ENCODE results near the gene COL5A1.

The COL5A1 gene

DNA sequence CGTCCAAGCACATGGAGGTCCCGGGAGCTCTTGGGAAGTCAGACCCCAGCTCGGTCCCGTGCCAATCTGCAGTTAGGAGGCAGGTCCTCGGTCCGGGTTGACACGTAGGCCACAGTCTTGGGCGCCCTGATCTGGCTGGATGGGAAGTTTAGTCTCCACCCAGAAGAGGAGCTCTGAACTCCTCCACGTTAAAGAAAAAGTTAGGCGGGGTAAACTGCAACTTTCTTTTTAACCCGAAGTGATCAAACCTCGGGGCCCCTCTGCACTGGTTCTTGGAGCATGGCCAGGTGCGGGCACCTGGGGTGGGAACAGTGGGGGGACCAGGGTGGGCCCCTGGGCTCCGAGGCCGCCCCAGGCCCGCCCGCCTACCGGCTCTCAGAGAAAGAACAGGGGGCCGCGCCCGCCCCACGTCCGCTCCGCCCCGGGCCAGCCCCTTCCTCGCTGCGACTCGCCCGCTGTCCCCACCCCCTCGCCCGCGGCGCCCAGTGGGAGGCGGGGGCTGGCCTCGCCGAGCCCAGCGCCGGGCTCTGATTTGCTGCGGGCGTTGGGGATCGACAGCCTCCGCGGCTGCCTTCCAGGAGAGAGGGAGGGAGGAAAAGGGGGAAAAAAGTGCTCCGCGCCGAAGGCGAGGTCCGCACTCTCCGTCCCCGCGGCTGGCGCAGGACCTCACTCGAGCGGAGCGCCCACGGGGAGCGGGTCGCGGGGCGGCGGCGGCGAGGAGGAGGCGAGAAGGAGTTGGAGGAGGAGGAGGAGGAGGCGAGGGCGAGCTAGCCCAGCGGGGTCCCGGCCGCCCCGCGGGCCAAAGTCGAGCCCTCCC is at the start of gene COL5A1:
COL5A1 (plus strand) TSS at position 631 of the 817 bp plus-strand sequence. CDS start 385 bp downstream, outside the sequence.
- H3K4me3 ChIP-seq (ENCODE audit: low read length) = peak within 1 kb of the TSS; percentile 82
- no peak within 1 kb of the TSS for H3K27ac ChIP-seq (ENCODE audit: low read length)
- no peaks in the 10 kb centered on the region for H3K27me3 ChIP-seq (ENCODE audit: control insufficient read depth, insufficient read depth, low read length)
- H3K4me1 ChIP-seq (ENCODE audit: control insufficient read depth, insufficient read depth, low read length) = peaks cover 5% of the 10 kb centered on the region; the same call in 1 of the 2 replicates
- DNase-seq (ENCODE audit: low read depth, low spot score) = peak; percentile 68
- no CpG with 5 or more reads among the region's 72 CpGs for WGBS (ENCODE audit: insufficient coverage, insufficient read length)
- no peaks in the 10 kb centered on the region for H3K36me3 ChIP-seq (ENCODE audit: control insufficient read depth, insufficient read depth, low read length)
- H3K9me3 ChIP-seq (ENCODE audit: control insufficient read depth, insufficient read depth, low read length) = no peaks in the 10 kb centered on the region

DNA sequence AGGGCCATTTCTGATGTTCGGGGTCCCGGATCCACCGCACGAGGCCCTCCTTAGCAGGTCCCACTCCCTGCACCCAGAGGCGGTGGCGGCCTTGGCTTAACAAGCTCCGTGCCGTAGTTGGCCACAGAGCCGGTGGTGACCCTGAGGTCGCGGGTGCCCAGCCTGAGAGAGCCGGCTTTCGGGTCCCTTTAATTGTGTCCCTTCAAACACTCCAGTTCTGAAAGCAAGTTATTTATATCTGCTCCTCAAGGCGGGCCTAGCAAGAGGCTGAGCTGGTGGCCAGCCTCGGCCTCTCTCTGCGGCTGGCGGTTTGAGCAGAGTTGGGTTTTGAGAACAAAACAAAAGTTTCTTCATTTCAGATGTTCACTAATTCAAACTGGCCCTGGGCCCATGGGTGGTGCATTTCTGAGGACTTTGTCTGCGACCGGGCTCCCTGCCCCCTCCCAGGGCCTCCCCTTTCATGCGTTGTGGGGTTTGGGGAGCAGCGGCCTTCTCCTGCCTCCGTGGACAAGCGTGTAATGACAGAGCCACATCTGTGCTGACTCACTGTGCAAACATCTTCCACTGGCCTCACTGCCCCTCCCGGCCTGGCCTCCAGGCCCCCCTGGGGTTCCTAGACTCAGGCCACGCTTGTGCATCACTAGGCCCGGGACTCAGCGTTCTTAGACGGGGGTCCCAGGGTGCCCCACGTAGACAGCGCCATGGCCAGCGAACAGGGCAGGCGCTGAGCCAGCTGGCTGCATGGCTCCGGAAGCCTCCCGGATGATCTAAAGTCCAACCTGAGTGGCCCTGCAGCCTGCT is 49.4 kb upstream of the COL5A1 start:
- Histone ChIP-seq H3K36me3 (ENCODE audit: control insufficient read depth, insufficient read depth, low read length) (no peaks in the 10 kb centered on the region), H3K4me1 (ENCODE audit: control insufficient read depth, insufficient read depth, low read length) (no peaks in the 10 kb centered on the region; the same call in 1 of the 2 replicates), H3K27me3 (ENCODE audit: control insufficient read depth, insufficient read depth, low read length) (no peaks in the 10 kb centered on the region), H3K27ac (ENCODE audit: low read length) (no peak overlapping the region), H3K9me3 (ENCODE audit: control insufficient read depth, insufficient read depth, low read length) (no peaks in the 10 kb centered on the region), H3K4me3 (ENCODE audit: low read length) (no peak overlapping the region)
- no peak for DNase-seq (ENCODE audit: low read depth, low spot score)
- WGBS (ENCODE audit: insufficient coverage, insufficient read length) = no CpG with 5 or more reads among the region's 34 CpGs

DNA sequence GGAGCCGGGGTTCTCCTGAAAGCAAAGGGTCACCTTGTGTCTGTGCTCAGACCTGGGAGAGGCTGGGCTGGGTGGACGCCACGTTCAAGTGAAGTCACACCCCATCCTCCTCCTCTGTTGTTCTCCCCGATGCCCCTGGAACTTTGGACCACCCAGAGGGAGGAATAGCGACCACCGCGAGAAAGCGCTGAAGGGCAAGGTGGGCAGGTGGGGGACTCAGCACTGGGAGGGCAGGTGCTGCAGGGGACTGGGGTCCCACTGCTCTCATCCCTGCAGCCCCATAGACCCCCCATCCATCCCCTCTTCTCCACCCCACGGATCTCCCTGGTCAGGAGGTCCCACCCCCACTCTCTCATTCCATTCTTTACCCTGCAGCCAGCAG is 48.8 kb upstream of the COL5A1 start:
- Histone ChIP-seq H3K4me3 (ENCODE audit: low read length) (no peak overlapping the region), H3K27ac (ENCODE audit: low read length) (no peak overlapping the region), H3K36me3 (ENCODE audit: control insufficient read depth, insufficient read depth, low read length) (no peaks in the 10 kb centered on the region), H3K9me3 (ENCODE audit: control insufficient read depth, insufficient read depth, low read length) (no peaks in the 10 kb centered on the region), H3K4me1 (ENCODE audit: control insufficient read depth, insufficient read depth, low read length) (no peaks in the 10 kb centered on the region; the same call in 1 of the 2 replicates), H3K27me3 (ENCODE audit: control insufficient read depth, insufficient read depth, low read length) (no peaks in the 10 kb centered on the region)
- no CpG with 5 or more reads among the region's 9 CpGs for WGBS (ENCODE audit: insufficient coverage, insufficient read length)
- DNase-seq (ENCODE audit: low read depth, low spot score) = no peak

DNA sequence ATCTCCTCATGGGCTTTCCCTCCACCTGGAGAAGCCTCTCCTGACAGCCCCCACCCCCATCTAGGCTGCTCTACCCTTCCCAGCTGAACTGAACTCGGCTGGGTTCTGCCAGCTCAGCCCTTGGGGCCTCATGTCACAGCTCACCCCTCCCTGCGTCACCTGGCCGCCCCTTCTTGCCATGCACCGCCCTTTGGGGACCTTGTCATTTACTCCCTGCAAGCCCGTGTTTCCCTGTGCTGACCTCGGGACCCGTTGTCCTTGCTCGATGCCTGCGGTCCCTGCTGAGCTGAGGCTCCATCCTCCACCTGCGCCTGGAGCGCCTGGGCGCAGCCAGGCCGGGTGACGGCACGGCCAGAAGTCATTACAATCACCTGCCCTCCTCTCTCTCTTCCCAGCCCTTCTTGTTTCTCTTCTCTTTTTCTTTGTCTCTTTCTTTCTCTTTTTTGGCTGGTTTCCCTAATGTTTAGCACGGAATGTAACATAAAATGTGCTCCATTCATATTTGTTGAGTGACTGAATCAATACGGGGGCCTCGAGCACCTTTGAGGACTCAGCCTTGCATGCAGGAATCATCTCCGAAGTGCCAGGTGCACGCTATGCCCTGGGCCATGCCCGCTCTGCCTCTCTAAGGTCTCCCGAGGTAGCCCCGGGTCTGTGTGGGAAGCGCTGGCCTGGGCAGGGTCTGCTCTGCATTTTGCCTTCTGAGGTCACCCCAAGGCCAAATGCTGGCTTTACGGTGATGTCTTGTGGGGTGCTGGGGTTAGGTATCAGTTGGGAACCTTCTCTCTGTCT is 48.1 kb upstream of the COL5A1 start:
- DNase-seq (ENCODE audit: low read depth, low spot score) = no peak
- WGBS (ENCODE audit: insufficient coverage, insufficient read length) = no CpG with 5 or more reads among the region's 25 CpGs
- Histone ChIP-seq H3K4me1 (ENCODE audit: control insufficient read depth, insufficient read depth, low read length) (no peaks in the 10 kb centered on the region; the same call in 1 of the 2 replicates), H3K9me3 (ENCODE audit: control insufficient read depth, insufficient read depth, low read length) (no peaks in the 10 kb centered on the region), H3K36me3 (ENCODE audit: control insufficient read depth, insufficient read depth, low read length) (no peaks in the 10 kb centered on the region), H3K27me3 (ENCODE audit: control insufficient read depth, insufficient read depth, low read length) (no peaks in the 10 kb centered on the region), H3K27ac (ENCODE audit: low read length) (no peak overlapping the region), H3K4me3 (ENCODE audit: low read length) (no peak overlapping the region)

DNA sequence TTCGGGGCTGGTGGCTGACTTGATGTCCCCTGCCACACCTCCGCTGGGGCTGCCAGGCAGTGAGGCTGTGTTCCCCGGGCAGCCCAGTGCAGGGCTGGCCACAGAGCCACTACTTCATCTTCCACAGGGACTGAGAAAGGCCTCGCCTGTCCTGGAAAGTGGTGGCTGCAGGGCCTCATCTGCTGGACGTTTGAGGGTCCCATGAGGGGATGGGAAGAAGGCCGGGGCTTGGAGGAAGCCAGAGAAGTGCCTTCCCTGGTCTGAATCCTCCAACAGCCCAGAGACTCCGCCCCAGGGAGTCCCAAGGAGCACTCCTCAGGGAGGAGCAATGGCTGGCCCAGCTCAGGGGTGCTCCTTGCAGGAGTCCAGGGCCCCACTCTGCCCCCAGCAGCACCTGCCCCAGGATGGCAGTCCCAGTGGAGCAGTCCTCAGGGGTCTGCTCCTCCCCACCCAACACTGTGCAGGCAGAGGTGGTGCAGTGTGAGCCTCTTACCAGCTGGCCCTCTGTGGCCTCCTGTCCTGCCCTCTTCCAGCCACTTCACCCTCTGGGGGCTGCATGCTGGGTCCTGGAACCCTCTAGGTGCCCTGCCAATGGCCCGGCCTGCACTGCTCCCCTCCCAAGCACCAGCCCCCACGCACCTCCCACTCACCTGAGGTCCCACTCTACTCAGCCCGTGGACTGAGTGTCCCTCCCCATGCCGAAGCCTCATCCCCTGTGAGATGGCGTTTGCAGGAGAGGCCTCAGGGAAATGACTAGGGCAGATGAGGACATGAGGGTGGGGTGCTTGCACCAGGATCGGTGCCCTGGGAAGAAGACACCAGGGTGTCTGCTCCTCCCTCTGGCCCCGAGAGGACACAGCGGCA is 47.3 kb upstream of the COL5A1 start:
- Histone ChIP-seq H3K9me3 (ENCODE audit: control insufficient read depth, insufficient read depth, low read length) (no peaks in the 10 kb centered on the region), H3K36me3 (ENCODE audit: control insufficient read depth, insufficient read depth, low read length) (no peaks in the 10 kb centered on the region), H3K27ac (ENCODE audit: low read length) (no peak overlapping the region), H3K4me3 (ENCODE audit: low read length) (no peak overlapping the region), H3K27me3 (ENCODE audit: control insufficient read depth, insufficient read depth, low read length) (no peaks in the 10 kb centered on the region), H3K4me1 (ENCODE audit: control insufficient read depth, insufficient read depth, low read length) (no peaks in the 10 kb centered on the region; the same call in 1 of the 2 replicates)
- WGBS (ENCODE audit: insufficient coverage, insufficient read length) = no CpG with 5 or more reads among the region's 15 CpGs
- no peak for DNase-seq (ENCODE audit: low read depth, low spot score)

DNA sequence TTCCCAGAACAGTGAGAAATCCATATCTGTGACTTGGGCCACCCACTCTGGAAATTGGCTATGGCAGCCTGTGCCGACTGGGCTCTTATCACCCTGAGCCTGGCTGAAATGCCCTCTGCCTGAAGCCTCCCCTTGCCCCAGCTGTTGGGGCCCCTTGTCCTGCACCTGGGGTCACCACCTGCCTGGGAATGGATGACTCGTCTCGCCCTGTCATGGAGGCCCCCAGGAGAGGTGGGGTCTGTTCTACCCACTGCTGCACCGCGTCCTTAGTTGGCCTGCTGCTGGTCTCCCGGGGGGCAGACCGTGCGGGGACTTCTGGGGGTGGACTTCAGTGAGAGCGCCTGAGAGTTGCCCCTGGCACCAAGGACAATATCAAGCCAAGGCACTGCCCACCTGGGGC is 46.6 kb upstream of the COL5A1 start:
- H3K4me1 ChIP-seq (ENCODE audit: control insufficient read depth, insufficient read depth, low read length) = no peaks in the 10 kb centered on the region; the same call in 1 of the 2 replicates
- no peaks in the 10 kb centered on the region for H3K36me3 ChIP-seq (ENCODE audit: control insufficient read depth, insufficient read depth, low read length)
- H3K4me3 ChIP-seq (ENCODE audit: low read length) = no peak overlapping the region
- DNase-seq (ENCODE audit: low read depth, low spot score) = no peak
- H3K27me3 ChIP-seq (ENCODE audit: control insufficient read depth, insufficient read depth, low read length) = no peaks in the 10 kb centered on the region
- no peak overlapping the region for H3K27ac ChIP-seq (ENCODE audit: low read length)
- no peaks in the 10 kb centered on the region for H3K9me3 ChIP-seq (ENCODE audit: control insufficient read depth, insufficient read depth, low read length)
- WGBS (ENCODE audit: insufficient coverage, insufficient read length) = no CpG with 5 or more reads among the region's 9 CpGs

DNA sequence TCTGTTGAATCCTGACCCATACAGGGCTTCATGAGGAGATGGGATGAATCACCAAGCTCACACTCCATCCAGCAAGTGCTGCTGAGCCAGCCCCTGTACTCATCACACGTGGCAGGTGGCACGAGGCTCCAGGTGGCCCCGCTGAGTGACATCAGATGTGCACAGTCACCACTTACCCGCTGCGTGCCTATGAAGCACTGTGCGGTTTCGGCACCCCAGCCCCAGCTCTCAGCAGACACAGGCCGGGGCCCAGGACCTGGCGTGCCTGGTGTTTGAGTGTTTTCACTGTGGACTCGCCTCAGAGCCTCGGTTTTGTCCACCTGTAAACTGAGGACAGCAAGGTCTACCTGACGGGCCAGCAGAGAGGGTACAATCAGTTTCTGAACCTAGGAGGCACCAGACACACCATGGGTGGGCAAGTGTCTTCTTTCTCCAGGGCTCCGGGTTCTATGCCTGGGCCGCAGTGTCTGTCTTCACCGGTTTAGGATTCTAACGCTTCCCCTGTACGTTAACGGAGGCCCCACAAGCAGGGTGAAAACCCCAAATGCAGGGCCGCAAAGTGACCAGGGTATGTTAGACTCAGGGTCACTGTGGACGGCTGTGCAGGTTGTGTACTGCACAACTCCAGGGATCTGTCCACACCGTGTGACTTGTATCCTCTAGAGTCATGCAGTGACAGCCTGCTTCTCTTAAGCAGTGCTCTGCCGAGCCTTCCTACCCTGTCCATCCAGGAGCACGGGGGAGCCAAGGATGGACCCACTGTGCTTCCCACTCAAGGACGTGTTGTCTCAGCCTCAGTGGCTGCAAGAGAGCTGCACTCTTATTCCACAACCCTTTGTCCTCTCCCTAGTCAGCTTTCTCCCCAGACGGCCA is 44.3 kb upstream of the COL5A1 start:
- WGBS (ENCODE audit: insufficient coverage, insufficient read length) = no CpG with 5 or more reads among the region's 25 CpGs
- Histone ChIP-seq H3K27ac (ENCODE audit: low read length) (no peak overlapping the region), H3K9me3 (ENCODE audit: control insufficient read depth, insufficient read depth, low read length) (no peaks in the 10 kb centered on the region), H3K4me3 (ENCODE audit: low read length) (no peak overlapping the region), H3K27me3 (ENCODE audit: control insufficient read depth, insufficient read depth, low read length) (no peaks in the 10 kb centered on the region), H3K36me3 (ENCODE audit: control insufficient read depth, insufficient read depth, low read length) (no peaks in the 10 kb centered on the region), H3K4me1 (ENCODE audit: control insufficient read depth, insufficient read depth, low read length) (no peaks in the 10 kb centered on the region; the same call in 1 of the 2 replicates)
- DNase-seq (ENCODE audit: low read depth, low spot score) = no peak

DNA sequence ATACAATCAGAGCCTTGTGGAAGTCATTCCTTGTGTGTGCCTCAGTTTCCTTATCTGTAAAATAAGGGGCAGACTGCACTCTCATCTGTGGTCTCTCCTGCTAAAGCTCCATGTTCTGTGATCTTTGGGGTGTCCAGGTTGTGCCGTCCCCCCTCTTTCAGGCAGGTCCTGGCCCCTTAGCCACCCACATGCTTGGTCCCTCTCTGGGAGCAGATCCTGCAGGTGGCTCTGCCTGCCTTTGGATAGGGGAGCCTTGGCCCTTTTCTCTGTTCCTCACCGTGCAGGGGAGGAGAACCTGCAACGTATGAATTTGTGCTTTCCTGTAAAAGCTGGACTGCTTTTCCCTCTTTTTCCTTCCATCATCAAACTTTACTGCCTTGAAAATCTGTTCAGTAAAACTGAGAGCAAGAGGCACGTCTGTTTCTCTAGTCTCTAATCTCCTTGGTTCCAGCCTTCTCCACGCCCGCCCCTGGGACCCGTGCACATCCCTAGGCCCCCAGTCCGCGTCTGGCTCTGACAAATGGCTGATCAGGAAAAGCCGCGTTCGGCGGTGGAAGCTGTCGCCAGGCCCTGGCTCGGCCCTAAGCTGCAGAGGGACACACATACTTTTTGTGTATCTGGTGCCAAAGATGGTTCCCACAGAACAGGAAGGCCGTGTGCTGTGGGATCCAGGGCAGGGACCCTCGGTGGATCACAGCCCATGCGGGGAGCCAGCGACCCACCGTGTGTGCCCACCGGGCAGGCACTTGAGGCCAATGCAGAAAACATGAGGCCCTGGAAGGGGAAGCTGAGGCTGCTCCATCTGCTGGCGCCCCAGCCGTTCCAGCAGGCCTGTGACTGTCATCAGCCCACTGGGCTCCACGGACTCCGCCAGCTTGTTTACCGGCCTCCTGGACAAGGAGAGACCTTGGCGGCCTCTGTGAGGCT is 43.4 kb upstream of the COL5A1 start:
- no CpG with 5 or more reads among the region's 27 CpGs for WGBS (ENCODE audit: insufficient coverage, insufficient read length)
- DNase-seq (ENCODE audit: low read depth, low spot score) = no peak
- no peaks in the 10 kb centered on the region; the same call in 1 of the 2 replicates for H3K4me1 ChIP-seq (ENCODE audit: control insufficient read depth, insufficient read depth, low read length)
- no peak overlapping the region for H3K27ac ChIP-seq (ENCODE audit: low read length)
- H3K4me3 ChIP-seq (ENCODE audit: low read length) = no peak overlapping the region; the same call in 1 of the 2 replicates
- no peaks in the 10 kb centered on the region for H3K9me3 ChIP-seq (ENCODE audit: control insufficient read depth, insufficient read depth, low read length)
- no peaks in the 10 kb centered on the region for H3K27me3 ChIP-seq (ENCODE audit: control insufficient read depth, insufficient read depth, low read length)
- no peaks in the 10 kb centered on the region for H3K36me3 ChIP-seq (ENCODE audit: control insufficient read depth, insufficient read depth, low read length)

All from iPS DF 6.9 (cell line).